Measurements from ENCODE around the gene TAOK2.

- TF ChIP-seq CTCF (IDR thresholded peaks at IDR 0.05) (no peak), POLR2A (IDR thresholded peaks at IDR 0.05) (no peak)
Measured at GRCh38 chr16:30003670-30004423, 30.2 kb downstream of the TAOK2 start.

Data from tibial nerve (tissue), 3 donors.